ENCODE measurements around the gene SLC35F1.

GRCh38 chr6:118296129-118296901, 389.3 kb downstream of the SLC35F1 start:
- TF ChIP-seq, protein P1, sequence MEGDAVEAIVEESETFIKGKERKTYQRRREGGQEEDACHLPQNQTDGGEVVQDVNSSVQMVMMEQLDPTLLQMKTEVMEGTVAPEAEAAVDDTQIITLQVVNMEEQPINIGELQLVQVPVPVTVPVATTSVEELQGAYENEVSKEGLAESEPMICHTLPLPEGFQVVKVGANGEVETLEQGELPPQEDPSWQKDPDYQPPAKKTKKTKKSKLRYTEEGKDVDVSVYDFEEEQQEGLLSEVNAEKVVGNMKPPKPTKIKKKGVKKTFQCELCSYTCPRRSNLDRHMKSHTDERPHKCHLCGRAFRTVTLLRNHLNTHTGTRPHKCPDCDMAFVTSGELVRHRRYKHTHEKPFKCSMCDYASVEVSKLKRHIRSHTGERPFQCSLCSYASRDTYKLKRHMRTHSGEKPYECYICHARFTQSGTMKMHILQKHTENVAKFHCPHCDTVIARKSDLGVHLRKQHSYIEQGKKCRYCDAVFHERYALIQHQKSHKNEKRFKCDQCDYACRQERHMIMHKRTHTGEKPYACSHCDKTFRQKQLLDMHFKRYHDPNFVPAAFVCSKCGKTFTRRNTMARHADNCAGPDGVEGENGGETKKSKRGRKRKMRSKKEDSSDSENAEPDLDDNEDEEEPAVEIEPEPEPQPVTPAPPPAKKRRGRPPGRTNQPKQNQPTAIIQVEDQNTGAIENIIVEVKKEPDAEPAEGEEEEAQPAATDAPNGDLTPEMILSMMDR (IDR thresholded peaks at IDR 0.05) = no peak
- no peak for TF ChIP-seq POLR2AphosphoS5 (IDR thresholded peaks at IDR 0.05)

Measured in prostate gland (tissue), 2 donors.